Mucosa of descending colon (tissue), 3 donors: ENCODE measurements around the gene MAPT. TPM values are rescaled to one million over a fixed set of nuclear protein-coding genes. Genes with fewer than 3 reads are reported as not detected.

Experiments
- ATAC-seq: fragments of 200-7000 bp; cut with Tn5 transposase; one replicate; pipeline ENCODE4 v1.9.1; 2020; ENCODE audit warnings: mild to moderate bottlenecking, moderate library complexity
- DNase-seq, 3 donors: peaks; one replicate each; pipeline ENCODE4 v3.0.0-alpha.2; 2020
- H3K36me3 ChIP-seq: fragments of 200-600 bp; one replicate; pipeline ENCODE4 v1.8.0; 2021; ENCODE audit warnings: low read depth, mild to moderate bottlenecking
- H3K4me1 ChIP-seq: fragments of 200-600 bp; one replicate; pipeline ENCODE4 v1.8.0; 2021; ENCODE audit warnings: low read depth, mild to moderate bottlenecking
- H3K4me3 ChIP-seq: fragments of 200-600 bp; one replicate; pipeline ENCODE4 v1.8.0; 2021; ENCODE audit warnings: mild to moderate bottlenecking
- H3K9me3 ChIP-seq: fragments of 200-600 bp; one replicate; pipeline ENCODE4 v1.8.0; 2021; ENCODE audit warnings: mild to moderate bottlenecking
- intact Hi-C, 2 donors: fragments of 100-400 bp; cut with DNase I in 1 of 2; cut with micrococcal nuclease in 1 of 2; formaldehyde crosslinking; loops; one replicate each; pipeline versions ENCODE4 v1.11.0 to v1.11.1; 2022; cut with DNase I, micrococcal nuclease
- long read RNA-seq, 2 donors: library from polyadenylated mRNA; unstranded; transcript quantifications; one replicate each; pipeline ENCODE4 v2.0.0, GENCODE V29; 2019 to 2021
- total RNA-seq, 3 donors: library from RNA; stranded (reverse); fragmentation: NEBNext Ultra II Directional in 2 of 3; extraction: Animal tissue kit (Norgen Biotek cat#: 25700) in 2 of 3; gene quantifications; one replicate each; pipeline versions ENCODE4 v1.2.1 to v1.2.4, GENCODE V29; 2021 to 2023
- TF ChIP-seq, protein P1 (sequence below): fragments of 200-600 bp; IDR thresholded peaks from one replicate; pipeline ENCODE4 v1.8.0; 2022; ENCODE audit warnings: antibody characterized with exemption, mild to moderate bottlenecking
- donor health status: DM: no; HTN: no; CAD: no; lungs with moderate emphysema.
- donor health status: DM: no; HTN: no; CAD: no.
- donor health status: DM: no; HTN: yes; CAD: no.

Gene MAPT
- 10 to 100 TPM in 1 of 3 donors, 1 to 10 TPM in 1, under 1 TPM in 1; 0.72 to 61.5 (median 1.4) TPM for total RNA-seq
- long read RNA-seq, donor 1, full-length matches to known transcripts, result 2 of 40 reads
- long read RNA-seq, donor 1, partial matches to known transcripts, result 9 of 40 reads
- long read RNA-seq, donor 1, other reads (novel, unspliced or antisense), result 29 of 40 reads
- long read RNA-seq, donor 2, result 0 reads

GRCh38 chr17:45894022-45894784, at the start of gene MAPT:
Gene MAPT (plus strand): TSS chr17:45894554. CDS start chr17:45962338, 67,784 bp downstream.
- DNase-seq, result peak; percentile 85 to 92 (median 88)
- intact Hi-C loops, result no loop called here
- Histone ChIP-seq H3K9me3 (no peaks in the 10 kb centered on the region), H3K36me3 (no peaks in the 10 kb centered on the region), H3K4me3 (peak within 1 kb of the TSS; percentile 16), H3K4me1 (peaks cover 15% of the 10 kb centered on the region)
- peak; percentile 100 for ATAC-seq
- TF ChIP-seq, protein P1, sequence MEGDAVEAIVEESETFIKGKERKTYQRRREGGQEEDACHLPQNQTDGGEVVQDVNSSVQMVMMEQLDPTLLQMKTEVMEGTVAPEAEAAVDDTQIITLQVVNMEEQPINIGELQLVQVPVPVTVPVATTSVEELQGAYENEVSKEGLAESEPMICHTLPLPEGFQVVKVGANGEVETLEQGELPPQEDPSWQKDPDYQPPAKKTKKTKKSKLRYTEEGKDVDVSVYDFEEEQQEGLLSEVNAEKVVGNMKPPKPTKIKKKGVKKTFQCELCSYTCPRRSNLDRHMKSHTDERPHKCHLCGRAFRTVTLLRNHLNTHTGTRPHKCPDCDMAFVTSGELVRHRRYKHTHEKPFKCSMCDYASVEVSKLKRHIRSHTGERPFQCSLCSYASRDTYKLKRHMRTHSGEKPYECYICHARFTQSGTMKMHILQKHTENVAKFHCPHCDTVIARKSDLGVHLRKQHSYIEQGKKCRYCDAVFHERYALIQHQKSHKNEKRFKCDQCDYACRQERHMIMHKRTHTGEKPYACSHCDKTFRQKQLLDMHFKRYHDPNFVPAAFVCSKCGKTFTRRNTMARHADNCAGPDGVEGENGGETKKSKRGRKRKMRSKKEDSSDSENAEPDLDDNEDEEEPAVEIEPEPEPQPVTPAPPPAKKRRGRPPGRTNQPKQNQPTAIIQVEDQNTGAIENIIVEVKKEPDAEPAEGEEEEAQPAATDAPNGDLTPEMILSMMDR, result peak; percentile 94

DNA sequence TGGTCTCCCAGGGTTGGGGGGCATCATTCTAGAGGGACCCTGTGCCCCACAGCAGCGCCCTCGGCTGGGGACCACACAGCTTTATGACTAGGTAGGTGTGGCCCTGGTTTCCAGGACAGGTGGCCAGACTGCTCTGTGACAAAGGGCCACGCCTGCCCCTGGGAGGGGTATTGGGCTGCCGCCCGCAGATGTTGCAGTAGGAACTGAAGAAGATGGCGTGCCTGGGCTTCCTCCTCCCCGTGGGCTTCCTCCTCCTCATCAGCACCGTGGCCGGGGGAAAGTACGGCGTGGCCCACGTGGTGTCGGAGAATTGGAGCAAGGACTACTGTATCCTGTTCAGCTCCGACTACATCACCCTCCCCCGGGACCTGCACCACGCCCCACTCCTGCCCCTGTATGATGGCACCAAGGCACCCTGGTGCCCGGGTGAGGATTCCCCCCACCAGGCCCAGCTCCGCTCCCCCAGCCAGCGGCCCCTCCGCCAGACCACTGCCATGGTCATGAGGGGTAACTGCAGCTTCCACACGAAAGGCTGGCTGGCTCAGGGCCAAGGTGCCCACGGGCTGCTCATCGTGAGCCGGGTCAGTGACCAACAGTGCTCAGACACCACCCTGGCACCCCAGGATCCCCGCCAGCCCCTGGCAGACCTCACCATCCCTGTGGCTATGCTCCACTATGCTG, 49.5 kb upstream of the MAPT start, which contains the start of gene SPPL2C:
Gene SPPL2C (plus strand): TSS at position 187 of the 681 bp plus-strand sequence. CDS start 26 bp downstream, at position 213.
- TF ChIP-seq, protein P1, result no peak
- no peaks in the 10 kb centered on the region for H3K36me3 ChIP-seq
- ATAC-seq (peak; percentile 78), DNase-seq (peak in 1 of 3 donors; percentile 27)
- H3K9me3 ChIP-seq, result no peaks in the 10 kb centered on the region
- no peak within 1 kb of the TSS for H3K4me3 ChIP-seq
- no peaks in the 10 kb centered on the region for H3K4me1 ChIP-seq
- intact Hi-C loops, result no loop called here

- no peaks in the 10 kb centered on the region for H3K4me1 ChIP-seq
- ATAC-seq (no peak), DNase-seq (no peak)
- H3K9me3 ChIP-seq, result no peaks in the 10 kb centered on the region
- intact Hi-C loops, result no loop called here
- H3K4me3 ChIP-seq, result no peak overlapping the region
- TF ChIP-seq, protein P1, result no peak
- no peaks in the 10 kb centered on the region for H3K36me3 ChIP-seq
Measured at GRCh38 chr17:45845376-45846185, 48.8 kb upstream of the MAPT start.

DNA sequence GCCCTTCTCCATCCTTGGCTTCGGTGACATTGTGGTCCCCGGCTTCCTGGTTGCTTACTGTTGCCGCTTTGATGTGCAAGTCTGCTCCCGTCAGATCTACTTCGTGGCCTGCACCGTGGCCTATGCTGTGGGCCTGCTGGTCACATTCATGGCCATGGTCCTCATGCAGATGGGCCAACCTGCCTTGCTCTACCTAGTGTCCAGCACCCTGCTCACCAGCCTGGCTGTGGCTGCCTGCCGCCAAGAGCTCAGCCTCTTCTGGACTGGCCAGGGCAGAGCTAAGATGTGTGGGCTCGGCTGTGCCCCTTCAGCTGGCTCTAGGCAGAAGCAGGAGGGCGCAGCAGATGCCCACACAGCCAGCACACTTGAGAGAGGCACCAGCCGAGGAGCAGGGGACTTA, 48.1 kb upstream of the MAPT start:
- TF ChIP-seq, protein P1, result no peak
- Histone ChIP-seq H3K36me3 (no peaks in the 10 kb centered on the region), H3K4me1 (no peaks in the 10 kb centered on the region), H3K9me3 (no peaks in the 10 kb centered on the region), H3K4me3 (no peak overlapping the region)
- ATAC-seq (no peak), DNase-seq (no peak)
- intact Hi-C loops, result no loop called here

DNA sequence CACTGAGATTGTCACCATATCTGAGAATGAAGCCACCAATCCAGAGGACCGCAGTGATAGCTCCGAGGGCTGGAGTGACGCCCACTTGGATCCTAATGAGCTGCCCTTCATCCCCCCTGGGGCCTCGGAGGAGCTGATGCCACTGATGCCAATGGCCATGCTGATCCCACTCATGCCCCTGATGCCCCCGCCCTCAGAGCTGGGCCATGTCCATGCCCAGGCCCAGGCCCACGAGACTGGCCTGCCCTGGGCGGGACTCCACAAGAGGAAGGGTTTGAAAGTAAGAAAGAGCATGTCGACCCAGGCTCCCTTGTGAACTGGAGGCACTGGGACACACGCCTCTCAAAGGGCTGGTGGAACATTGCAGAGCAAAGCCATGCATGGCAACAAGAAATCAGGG, 47.7 kb upstream of the MAPT start:
- no peak for DNase-seq
- Histone ChIP-seq H3K4me3 (no peak overlapping the region), H3K36me3 (no peaks in the 10 kb centered on the region), H3K4me1 (no peaks in the 10 kb centered on the region), H3K9me3 (no peaks in the 10 kb centered on the region)
- TF ChIP-seq, protein P1, result no peak
- ATAC-seq, result no peak
- intact Hi-C loops, result no loop called here
